GM12878 (cell line): ENCODE results near the gene PARD6A. TPM values are rescaled to one million over a fixed set of nuclear protein-coding genes. Genes with fewer than 3 reads are reported as not detected.

Experiments
- ATAC-seq: fragments of 200-7000 bp; cut with Tn5 transposase; 3 replicates; pipeline ENCODE4 v1.9.1; 2020; ENCODE audit warnings: mild to moderate bottlenecking, moderate library complexity
- BruUV-seq: library from RNA; stranded (reverse); fragments of 400-500 nt; replicated peaks from 2 replicates; lab custom pipeline; 2021; lab: Mats Ljungman, UMichigan
- CTCF ChIA-PET: fragments of 300-600 bp; sonication (Branson Sonifier 250); formaldehyde crosslinking; extraction: SDS; loops from one replicate; lab custom pipeline; 2021; ENCODE audit warnings: inconsistent platforms; lab: Yijun Ruan, JAX
- POLR2A ChIA-PET: fragments of 350-600 bp; formaldehyde crosslinking; extraction: SDS; loops from one replicate; lab custom pipeline; 2021; ENCODE audit warnings: inconsistent platforms; lab: Charles Lee
- RAD21 ChIA-PET: fragments of 300-600 bp; sonication (Branson Sonifier 250); formaldehyde crosslinking; loops from one replicate; lab custom pipeline; 2023; ENCODE audit warnings: antibody characterized with exemption; ENCODE audit not compliant: unreplicated experiment; lab: Charles Lee
- SMC1A ChIA-PET: fragments of 300-600 bp; sonication (Branson Sonifier 250); formaldehyde crosslinking; loops from one replicate; lab custom pipeline; 2023; ENCODE audit not compliant: unreplicated experiment, uncharacterized antibody; lab: Charles Lee
- DNase-seq: peaks from one replicate; pipeline ENCODE4 v3.0.0-alpha.2; 2011; ENCODE audit warnings: low read depth, low spot score
- FAIRE-seq: peaks from 3 replicates; lab custom pipeline; 2011; peaks lifted over from hg19 to GRCh38; lab: Jason Lieb, UNC
- H2AFZ ChIP-seq: 2 replicates; pipeline ENCODE4 v1.6.0; 2011; ENCODE audit warnings: low read depth, low read length, control low read depth; ENCODE audit not compliant: control insufficient read depth
- H3K27ac ChIP-seq: 2 replicates; pipeline ENCODE4 v1.5.1; 2011; ENCODE audit warnings: control low read depth; ENCODE audit not compliant: control insufficient read depth, insufficient read depth
- H3K27me3 ChIP-seq, 2 experiments: replicated peaks in 1 of 2; 2 replicates each; pipeline versions ENCODE4 v1.6.0 to v1.6.1; 2011; ENCODE audit warnings: low read length in 1 of 2; ENCODE audit not compliant: control insufficient read depth in 2 of 2, insufficient read depth in 2 of 2
- H3K36me3 ChIP-seq, 2 experiments: 2 replicates each; pipeline ENCODE4 v1.5.1; 2011; ENCODE audit warnings: low read length in 1 of 2; ENCODE audit not compliant: control insufficient read depth in 2 of 2, insufficient read depth in 2 of 2
- H3K4me1 ChIP-seq: 2 replicates; pipeline ENCODE4 v1.6.1; 2011; ENCODE audit warnings: mild to moderate bottlenecking, low read length, moderate library complexity, mixed read lengths; ENCODE audit not compliant: control insufficient read depth, insufficient read depth
- H3K4me2 ChIP-seq: 2 replicates; pipeline ENCODE4 v1.6.0; 2011; ENCODE audit warnings: control low read depth; ENCODE audit not compliant: control insufficient read depth, insufficient read depth
- H3K4me3 ChIP-seq: fragments of 200-600 bp; sonication (generic); 2 replicates; pipeline ENCODE4 v1.5.1; 2016
- H3K79me2 ChIP-seq: 2 replicates; pipeline ENCODE4 v1.6.0; 2011; ENCODE audit warnings: low read length; ENCODE audit not compliant: control insufficient read depth, insufficient read depth
- H3K9ac ChIP-seq: 2 replicates; pipeline ENCODE4 v1.8.0; 2011; ENCODE audit warnings: low read length, control low read depth, mixed read lengths; ENCODE audit not compliant: control insufficient read depth, insufficient read depth
- H3K9me3 ChIP-seq: replicated peaks from 3 replicates; pipeline ENCODE4 v1.5.1; 2011; ENCODE audit warnings: mild to moderate bottlenecking, low read length; ENCODE audit not compliant: control insufficient read depth, insufficient read depth
- H4K20me1 ChIP-seq: 2 replicates; pipeline ENCODE4 v1.6.0; 2011; ENCODE audit not compliant: control insufficient read depth, insufficient read depth
- EP300 ChIP-seq, 2 experiments: fragments of 150-350 bp in 1 of 2; IDR thresholded peaks; 2 replicates each; pipeline ENCODE4 v1.6.1; 2011 to 2012; ENCODE audit warnings: low read depth in 2 of 2, low read length in 2 of 2, borderline replicate concordance in 1 of 2, improper control_type of control experiment in 1 of 2, inconsistent platforms in 1 of 2; ENCODE audit not compliant: control insufficient read depth in 1 of 2
- HCFC1 ChIP-seq: fragments of 150-350 bp; IDR thresholded peaks from 2 replicates; pipeline ENCODE4 v1.6.1; 2014; ENCODE audit warnings: low read length
- HDGF ChIP-seq: fragments of 450-650 bp; IDR thresholded peaks from 2 replicates; pipeline ENCODE4 v1.6.1; 2016; ENCODE audit warnings: antibody characterized with exemption
- SUPT20H ChIP-seq: IDR thresholded peaks from 2 replicates; pipeline ENCODE4 v1.6.1; 2011; ENCODE audit warnings: low read depth, mild to moderate bottlenecking, low read length, moderate library complexity, borderline replicate concordance; ENCODE audit not compliant: control insufficient read depth
- ZNF217 ChIP-seq: fragments of 450-650 bp; IDR thresholded peaks from 2 replicates; pipeline ENCODE4 v1.6.1; 2017; ENCODE audit warnings: antibody characterized with exemption, mild to moderate bottlenecking
- ZNF384 ChIP-seq: IDR thresholded peaks from 2 replicates; pipeline ENCODE4 v1.6.1; 2012; ENCODE audit warnings: low read depth, mild to moderate bottlenecking, low read length, improper control_type of control experiment, borderline replicate concordance
- WGBS: methylation state at CpG from one replicate; pipeline ENCODE4 v1.1.6; 2016; ENCODE audit warnings: low lambda C conversion rate; ENCODE audit not compliant: insufficient replicate concordance, insufficient coverage; ENCODE audit errors: missing lambda C conversion rate; 5-methylcytosine and 5-hydroxymethylcytosine counted together
- in situ Hi-C: fragments of 300-500 bp; cut with MboI; formaldehyde crosslinking; loops from 9 replicates; pipeline ENCODE4 v1.14.3; 2018; ENCODE audit warnings: mixed read lengths
- intact Hi-C: fragments of 100-400 bp; cut with micrococcal nuclease; formaldehyde crosslinking; loops from one replicate; pipeline ENCODE4 v1.14.2; 2022; ENCODE audit not compliant: unreplicated experiment
- polyA plus RNA-seq, 11 experiments: library from polyadenylated mRNA; depleted of rRNA in 4 of 11; unstranded in 6 of 11; stranded (reverse) in 5 of 11; fragments of >200 nt; fragmentation: Nextera tagmentation in 4 of 11; fragmentation: Illumina TruSeq in 1 of 11; extraction: Ambion mirVana in 4 of 11; extraction: Trizol in 1 of 11; gene quantifications; 1 replicate in 1 of 11; 2 replicates in 10 of 11; pipeline versions ENCODE4 v1.2.1 to v1.2.3, GENCODE V29; 2011 to 2016; ENCODE audit warnings: inconsistent platforms in 2 of 11, missing spikeins in 2 of 11, low read depth in 1 of 11
- total RNA-seq, 4 experiments: library from RNA; depleted of rRNA in 3 of 4; stranded (reverse); fragments of >200 nt in 3 of 4; fragmentation: Illumina TruSeq in 1 of 4; extraction: Trizol in 1 of 4; gene quantifications; 2 replicates each; pipeline versions ENCODE4 v1.2.1 to v1.2.3, GENCODE V29; 2013 to 2021

PARD6A gene
- total and polyA plus RNA-seq, 10 of the 15 experiments (the other 5 are each of a cell fraction or from before 2014, with no cell fraction given): 0.42 to 10.1 (median 4.4) TPM

DNA sequence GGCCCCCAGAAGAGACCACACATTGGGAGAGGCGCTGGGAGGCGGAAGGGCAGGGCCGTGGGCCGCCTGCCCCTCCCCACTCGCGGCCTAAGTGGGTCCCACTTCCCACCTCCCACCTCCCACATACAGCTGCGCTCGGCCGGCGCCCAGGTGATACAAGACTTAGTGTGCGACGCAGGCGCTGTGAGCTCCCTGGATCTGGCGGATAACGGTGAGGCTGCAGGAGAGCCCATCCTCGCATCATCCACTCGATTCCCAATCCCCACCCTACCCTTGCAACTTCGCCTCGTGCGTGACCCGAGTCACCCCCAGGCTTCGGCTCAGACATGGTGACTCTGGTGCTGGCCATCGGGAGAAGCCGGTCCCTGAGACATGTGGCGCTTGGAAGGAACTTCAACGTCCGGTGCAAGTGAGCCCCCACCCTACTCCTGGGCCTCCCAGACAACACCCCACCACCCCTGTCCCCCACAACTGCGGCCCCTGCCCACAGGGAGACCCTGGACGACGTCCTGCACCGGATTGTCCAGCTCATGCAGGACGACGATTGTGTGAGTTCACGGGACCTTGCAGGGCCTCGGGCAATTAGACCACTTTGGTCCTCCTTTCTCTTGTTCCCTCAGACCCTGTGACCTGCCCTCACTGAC lies 11.9 kb upstream of the PARD6A start:
- Histone ChIP-seq H3K36me3 (peaks cover 0 to 3% of the 10 kb centered on the region in 2 experiments; a peak in 3 of 4 replicates), H3K4me1 (peaks cover 11% of the 10 kb centered on the region; the same call in 1 of the 2 replicates), H3K27me3 (no peaks in the 10 kb centered on the region), H2AFZ (no peak overlapping the region), H3K27ac (no peak overlapping the region), H4K20me1 (no peaks in the 10 kb centered on the region), H3K9ac (no peak overlapping the region), H3K79me2 (peaks cover 11% of the 10 kb centered on the region), H3K9me3 (no peaks in the 10 kb centered on the region), H3K4me3 (no peak overlapping the region), H3K4me2 (no peak overlapping the region)
- WGBS: 98% methylated on average over 35 of the region's 35 CpGs
- no TSS peak for BruUV-seq
- DNase-seq (no peak), ATAC-seq (no peak), FAIRE-seq (no peak)
- ChIA-PET CTCF (interaction anchor here (0.7 kb wide), 1 partner anchor 11 kb away, joined by 3 read pairs; the partner anchor contains the start of gene ACD), SMC1A (no interaction called here), POLR2A (no interaction called here), RAD21 (interaction anchor here (1.2 kb wide), 1 partner anchor 11 kb away, joined by 3 read pairs; the partner anchor contains the start of gene ACD)
- intact Hi-C loops (no loop called here), in situ Hi-C loops (no loop called here)
- TF ChIP-seq ZNF384 (no peak), HDGF (no peak), ZNF217 (no peak), SUPT20H (no peak), EP300 (IDR thresholded peaks at IDR 0.05; ENCODE audit: borderline replicate concordance in 1 of 2, control insufficient read depth in 1 of 2, low read depth in 2 of 2, low read length in 2 of 2) (no peak)

DNA sequence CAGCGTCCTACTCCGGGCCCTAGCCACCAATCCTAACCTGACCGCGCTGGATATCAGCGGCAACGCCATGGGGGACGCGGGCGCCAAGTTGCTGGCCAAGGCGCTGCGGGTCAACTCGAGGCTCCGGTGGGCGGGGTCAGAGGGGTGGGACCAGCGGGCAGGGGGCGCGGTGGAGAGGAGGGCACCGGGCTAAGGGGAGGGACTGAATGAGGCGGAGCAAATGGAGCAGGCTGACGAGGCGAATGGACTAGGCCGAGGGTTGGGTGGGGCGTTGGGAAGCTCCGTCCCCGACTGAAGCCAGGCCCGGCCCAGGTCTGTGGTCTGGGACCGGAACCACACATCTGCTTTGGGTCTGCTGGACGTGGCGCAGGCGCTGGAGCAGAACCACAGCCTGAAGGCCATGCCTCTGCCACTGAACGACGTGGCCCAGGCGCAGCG lies 11.2 kb upstream of the PARD6A start:
- ChIA-PET CTCF (interaction anchor here (1.0 kb wide), 1 partner anchor 18 kb away, joined by 3 read pairs; no protein-coding TSS in a partner anchor), POLR2A (no interaction called here), SMC1A (no interaction called here), RAD21 (interaction anchor here (1.2 kb wide), 1 partner anchor 11 kb away, joined by 3 read pairs; the partner anchor contains the start of gene ACD)
- intact Hi-C loops: no loop called here
- H3K9me3 ChIP-seq: no peaks in the 10 kb centered on the region
- peaks cover 11% of the 10 kb centered on the region for H3K79me2 ChIP-seq
- no TSS peak for BruUV-seq
- TF ChIP-seq HCFC1: no peak
- TF ChIP-seq, all 136 proteins: peak for 0
- no peak for DNase-seq
- in situ Hi-C loops: no loop called here
- no peak overlapping the region for H3K4me2 ChIP-seq
- no peak overlapping the region for H3K27ac ChIP-seq
- H3K9ac ChIP-seq: no peak overlapping the region
- H3K4me1 ChIP-seq: peaks cover 8% of the 10 kb centered on the region; the same call in 1 of the 2 replicates
- 90% methylated on average over 14 of the region's 34 CpGs for WGBS
- no peak for ATAC-seq
- H3K27me3 ChIP-seq: no peaks in the 10 kb centered on the region
- FAIRE-seq: no peak
- peaks cover 0 to 3% of the 10 kb centered on the region in 2 experiments; a peak in 3 of 4 replicates for H3K36me3 ChIP-seq
- no peaks in the 10 kb centered on the region for H4K20me1 ChIP-seq
- no peak overlapping the region for H3K4me3 ChIP-seq
- no peak overlapping the region for H2AFZ ChIP-seq
